ENCODE measurements around the gene CD55.

CD55 gene

GRCh38 chr1:207361029-207361428, 39.6 kb downstream of the CD55 start:
- Histone ChIP-seq H3K4me2 (ENCODE audit: low read depth, low read length, poor library complexity, severe bottlenecking) (no peak overlapping the region), H3K36me3 (ENCODE audit: low read length) (no peaks in the 10 kb centered on the region), H4K20me1 (ENCODE audit: low read depth, low read length) (no peaks in the 10 kb centered on the region), H3K9me3 (ENCODE audit: insufficient read depth, low read length) (no peaks in the 10 kb centered on the region), H3K27ac (ENCODE audit: low read depth, low read length) (no peak overlapping the region), H3K9ac (ENCODE audit: low read length) (no peak overlapping the region), H3K79me2 (ENCODE audit: insufficient read depth, low read length) (no peaks in the 10 kb centered on the region), H3F3A (ENCODE audit: insufficient read depth) (no peaks in the 10 kb centered on the region), H3K4me3 (ENCODE audit: insufficient read depth, low read length, poor library complexity, severe bottlenecking) (no peak overlapping the region), H3K9me2 (replicated peaks; ENCODE audit: insufficient read depth, low read length) (no peaks in the 10 kb centered on the region), H3K27me3 (ENCODE audit: low read length) (no peaks in the 10 kb centered on the region), H2AFZ (ENCODE audit: low read depth, low read length, severe bottlenecking) (no peak overlapping the region)
- no peak for TF ChIP-seq EZH2phosphoT487 (conservative IDR thresholded peaks at IDR 0.05; ENCODE audit: low read length)
- no peak for TF ChIP-seq CTCF (IDR thresholded peaks at IDR 0.05; ENCODE audit: insufficient read depth, low read length, poor library complexity, severe bottlenecking)

- no peak overlapping the region for H3K27ac ChIP-seq (ENCODE audit: low read depth, low read length)
- H3K36me3 ChIP-seq (ENCODE audit: low read length): no peaks in the 10 kb centered on the region
- no peaks in the 10 kb centered on the region for H4K20me1 ChIP-seq (ENCODE audit: low read depth, low read length)
- no peak overlapping the region for H3K4me2 ChIP-seq (ENCODE audit: low read depth, low read length, poor library complexity, severe bottlenecking)
- H3K9me2 ChIP-seq (replicated peaks; ENCODE audit: insufficient read depth, low read length): no peaks in the 10 kb centered on the region
- no peaks in the 10 kb centered on the region for H3F3A ChIP-seq (ENCODE audit: insufficient read depth)
- TF ChIP-seq EZH2phosphoT487 (conservative IDR thresholded peaks at IDR 0.05; ENCODE audit: low read length): no peak
- no peak for TF ChIP-seq CTCF (IDR thresholded peaks at IDR 0.05; ENCODE audit: insufficient read depth, low read length, poor library complexity, severe bottlenecking)
- H3K9me3 ChIP-seq (ENCODE audit: insufficient read depth, low read length): no peaks in the 10 kb centered on the region
- no peak overlapping the region for H2AFZ ChIP-seq (ENCODE audit: low read depth, low read length, severe bottlenecking)
- no peaks in the 10 kb centered on the region for H3K27me3 ChIP-seq (ENCODE audit: low read length)
- no peak overlapping the region for H3K4me3 ChIP-seq (ENCODE audit: insufficient read depth, low read length, poor library complexity, severe bottlenecking)
- H3K79me2 ChIP-seq (ENCODE audit: insufficient read depth, low read length): no peaks in the 10 kb centered on the region
- no peak overlapping the region for H3K9ac ChIP-seq (ENCODE audit: low read length)
Measured at GRCh38 chr1:207361889-207362288, 40.4 kb downstream of the CD55 start.

DNA sequence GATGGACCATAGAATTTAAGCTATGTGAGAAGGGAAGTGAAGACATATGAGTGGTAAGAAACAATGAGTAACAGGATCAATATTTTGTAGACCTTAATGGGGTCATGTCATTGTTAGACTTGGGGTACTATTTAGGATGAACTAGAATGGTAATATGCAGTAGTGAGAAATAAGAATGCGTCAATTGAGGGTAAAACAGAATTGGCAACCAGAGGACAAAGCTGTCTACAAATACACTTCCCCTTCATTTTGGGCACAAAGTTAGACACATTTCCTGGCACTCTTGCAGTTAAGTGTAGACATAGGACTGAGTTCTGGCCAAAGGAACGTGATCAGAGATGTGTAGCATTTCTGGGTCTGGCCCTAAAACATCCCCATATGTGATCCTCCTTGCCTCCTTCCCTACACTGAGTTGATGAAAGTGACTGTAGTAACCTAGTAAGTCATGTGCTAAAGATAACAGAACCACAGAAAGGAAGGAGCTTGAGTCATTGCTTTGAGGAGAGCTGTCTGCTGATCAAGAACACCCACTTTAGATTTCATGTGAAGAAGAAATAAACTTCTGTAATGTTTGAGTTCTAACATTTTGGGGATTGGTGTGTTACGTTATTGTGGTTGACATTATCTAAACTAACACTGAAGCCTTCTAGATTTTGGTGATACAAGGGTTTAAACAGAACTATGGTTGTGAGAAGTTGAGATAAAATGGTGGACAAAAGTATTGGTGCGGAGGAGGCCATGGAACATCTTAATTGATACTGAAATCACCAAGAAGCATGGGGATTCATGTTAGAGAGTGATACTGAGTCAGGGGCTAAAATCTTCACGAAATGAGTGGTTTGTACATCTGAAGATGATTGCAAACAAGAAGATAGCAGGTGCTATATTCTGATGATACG, 41.7 kb downstream of the CD55 start:
- no peaks in the 10 kb centered on the region for H4K20me1 ChIP-seq (ENCODE audit: low read depth, low read length)
- no peak overlapping the region for H3K4me3 ChIP-seq (ENCODE audit: insufficient read depth, low read length, poor library complexity, severe bottlenecking)
- H3K36me3 ChIP-seq (ENCODE audit: low read length): no peaks in the 10 kb centered on the region
- H3F3A ChIP-seq (ENCODE audit: insufficient read depth): no peaks in the 10 kb centered on the region
- TF ChIP-seq CTCF (IDR thresholded peaks at IDR 0.05; ENCODE audit: insufficient read depth, low read length, poor library complexity, severe bottlenecking) (no peak), EZH2phosphoT487 (conservative IDR thresholded peaks at IDR 0.05; ENCODE audit: low read length) (no peak)
- no peak overlapping the region for H3K27ac ChIP-seq (ENCODE audit: low read depth, low read length)
- no peak overlapping the region for H3K9ac ChIP-seq (ENCODE audit: low read length)
- H3K79me2 ChIP-seq (ENCODE audit: insufficient read depth, low read length): no peaks in the 10 kb centered on the region
- no peaks in the 10 kb centered on the region for H3K9me2 ChIP-seq (replicated peaks; ENCODE audit: insufficient read depth, low read length)
- H3K9me3 ChIP-seq (ENCODE audit: insufficient read depth, low read length): no peaks in the 10 kb centered on the region
- H3K4me2 ChIP-seq (ENCODE audit: low read depth, low read length, poor library complexity, severe bottlenecking): no peak overlapping the region
- H3K27me3 ChIP-seq (ENCODE audit: low read length): no peaks in the 10 kb centered on the region
- no peak overlapping the region for H2AFZ ChIP-seq (ENCODE audit: low read depth, low read length, severe bottlenecking)
